GM18499 (cell line): Measurements from ENCODE around the gene PTEN.
"Not testable (repeated sequence)": the region's sequence is repeated elsewhere in the genome, so short reads cannot be mapped to it uniquely, and the experiment has no call there.

ENCODE experiments used
- ATAC-seq: cut with Tn5 transposase; IDR thresholded peaks from one replicate; pipeline ENCODE4 v1.9.1; 2021; ENCODE audit warnings: moderate number of reproducible peaks; ENCODE audit not compliant: insufficient read depth, unreplicated experiment

The PTEN gene

DNA sequence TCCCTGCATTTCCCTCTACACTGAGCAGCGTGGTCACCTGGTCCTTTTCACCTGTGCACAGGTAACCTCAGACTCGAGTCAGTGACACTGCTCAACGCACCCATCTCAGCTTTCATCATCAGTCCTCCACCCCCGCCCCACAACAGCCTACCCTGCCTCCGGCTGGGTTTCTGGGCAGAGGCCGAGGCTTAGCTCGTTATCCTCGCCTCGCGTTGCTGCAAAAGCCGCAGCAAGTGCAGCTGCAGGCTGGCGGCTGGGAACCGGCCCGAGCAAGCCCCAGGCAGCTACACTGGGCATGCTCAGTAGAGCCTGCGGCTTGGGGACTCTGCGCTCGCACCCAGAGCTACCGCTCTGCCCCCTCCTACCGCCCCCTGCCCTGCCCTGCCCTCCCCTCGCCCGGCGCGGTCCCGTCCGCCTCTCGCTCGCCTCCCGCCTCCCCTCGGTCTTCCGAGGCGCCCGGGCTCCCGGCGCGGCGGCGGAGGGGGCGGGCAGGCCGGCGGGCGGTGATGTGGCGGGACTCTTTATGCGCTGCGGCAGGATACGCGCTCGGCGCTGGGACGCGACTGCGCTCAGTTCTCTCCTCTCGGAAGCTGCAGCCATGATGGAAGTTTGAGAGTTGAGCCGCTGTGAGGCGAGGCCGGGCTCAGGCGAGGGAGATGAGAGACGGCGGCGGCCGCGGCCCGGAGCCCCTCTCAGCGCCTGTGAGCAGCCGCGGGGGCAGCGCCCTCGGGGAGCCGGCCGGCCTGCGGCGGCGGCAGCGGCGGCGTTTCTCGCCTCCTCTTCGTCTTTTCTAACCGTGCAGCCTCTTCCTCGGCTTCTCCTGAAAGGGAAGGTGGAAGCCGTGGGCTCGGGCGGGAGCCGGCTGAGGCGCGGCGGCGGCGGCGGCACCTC lies at the start of gene PTEN, which contains the start of gene KLLN:
Gene PTEN, plus strand, starts transcription at position 573 of the 891 bp plus-strand sequence. CDS start 845 bp downstream, outside the sequence.
Gene KLLN, minus strand, starts transcription at position 481 of the 891 bp plus-strand sequence. CDS start 1,046 bp downstream, outside the sequence.
- ATAC-seq, result no peak

DNA sequence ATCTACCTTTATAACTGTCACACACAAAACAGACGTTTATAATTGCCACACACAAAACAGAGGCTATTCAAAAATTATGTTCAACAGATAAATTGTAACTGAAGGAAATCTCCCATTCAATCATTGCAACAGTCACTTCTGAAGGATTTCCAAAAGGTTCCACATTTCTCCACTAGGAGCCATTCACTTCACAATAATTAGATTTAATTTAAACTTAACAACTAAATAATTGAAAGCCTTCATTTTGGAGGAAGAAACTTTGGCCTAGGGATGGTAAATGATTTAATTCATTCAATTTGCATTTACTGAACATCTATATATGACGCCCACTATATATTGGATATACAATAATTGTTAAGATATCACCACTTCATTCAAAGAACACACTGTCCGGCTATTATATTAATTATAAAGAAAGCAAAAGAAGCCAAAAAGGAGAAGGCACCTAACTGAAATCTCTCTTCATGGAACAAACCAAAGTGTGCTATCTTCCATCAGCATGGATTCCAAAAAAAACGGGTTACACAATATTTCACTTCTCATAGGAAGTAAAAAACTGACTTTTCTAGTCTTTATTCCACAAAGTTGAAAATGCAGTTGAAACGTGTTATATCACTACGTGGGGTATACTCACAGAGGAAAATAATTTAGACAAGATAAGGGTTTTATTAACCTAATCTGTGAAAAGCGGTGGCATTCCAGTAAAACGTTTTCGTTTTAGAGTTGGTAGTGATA lies 47.1 kb upstream of the PTEN start:
- ATAC-seq, result no peak

DNA sequence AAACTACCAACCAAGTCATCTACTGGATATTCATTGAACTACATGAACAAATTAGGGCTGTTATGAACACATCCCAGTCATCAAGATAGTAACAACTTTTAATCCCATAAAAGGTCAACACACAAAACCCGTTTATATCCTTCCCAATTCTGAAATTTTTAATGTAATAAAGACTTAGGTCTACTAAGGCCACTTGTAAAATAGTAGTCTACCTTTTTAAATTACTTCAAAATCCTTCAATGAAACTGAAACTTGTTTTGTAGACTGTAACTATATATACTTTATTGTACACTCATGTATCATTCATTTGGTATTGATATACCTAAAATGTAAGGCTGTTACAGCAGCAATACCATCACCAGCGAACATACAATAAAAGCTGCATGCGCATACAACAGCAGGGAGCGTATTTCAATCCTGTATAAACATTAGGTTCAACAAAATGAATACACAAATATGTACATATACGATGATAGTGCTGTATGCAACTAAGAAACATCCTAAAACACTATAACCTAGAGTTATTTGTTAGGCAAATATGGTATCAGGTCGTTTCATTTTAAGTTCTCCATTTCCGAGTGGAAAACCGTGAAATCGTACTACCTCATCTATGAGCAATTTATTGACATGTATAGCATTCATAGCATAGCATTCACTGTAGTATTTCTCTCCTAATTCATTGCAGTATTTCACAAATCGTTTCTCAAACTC lies 46.4 kb upstream of the PTEN start:
- ATAC-seq, result no peak

DNA sequence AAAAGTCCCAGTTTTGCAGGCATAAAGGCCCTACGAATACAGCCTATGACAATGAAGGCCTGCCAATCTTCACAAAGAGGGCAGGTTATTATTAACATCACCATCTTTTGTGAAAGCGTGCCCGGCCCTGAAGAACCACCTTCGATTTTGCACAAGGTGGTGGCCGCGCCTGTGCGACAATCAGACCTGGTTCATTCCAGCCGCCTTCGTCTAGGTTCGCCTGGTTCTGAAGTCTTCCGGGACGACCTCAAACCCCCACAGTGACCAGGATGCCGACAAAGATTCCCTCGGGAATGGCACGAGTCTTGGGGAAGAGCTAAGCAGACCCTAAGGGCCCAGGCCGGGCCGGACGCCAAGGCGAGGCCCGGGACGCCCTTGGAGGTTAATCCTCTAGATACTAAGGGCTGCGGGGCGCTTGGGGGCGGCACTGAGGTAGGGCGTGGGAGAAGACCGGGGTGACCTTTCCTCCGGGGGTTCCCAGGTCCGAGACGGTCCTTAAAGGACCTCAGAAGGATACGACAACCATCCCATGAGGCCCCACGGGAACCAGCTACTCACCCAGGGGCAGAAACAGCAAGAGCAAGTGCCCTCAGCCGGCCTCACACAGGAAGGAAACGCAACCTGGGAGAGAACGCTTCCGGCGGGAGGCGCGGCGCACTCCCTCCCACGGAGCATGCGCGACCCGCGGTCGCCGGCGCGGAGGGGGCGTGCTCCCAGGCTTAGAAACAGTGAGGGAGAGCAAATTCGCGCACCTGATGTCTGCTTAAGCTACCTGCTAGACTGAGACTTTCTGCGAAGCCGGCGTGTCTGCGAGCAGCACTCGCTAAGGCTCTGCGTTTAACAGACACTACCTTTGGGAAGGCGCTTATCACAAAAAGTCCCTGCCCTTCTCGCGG lies 45.6 kb upstream of the PTEN start, which contains the start of gene ATAD1:
Gene ATAD1, minus strand, starts transcription at position 618 of the 896 bp plus-strand sequence. CDS start 3,627 bp downstream, outside the sequence.
- ATAC-seq, result no peak

DNA sequence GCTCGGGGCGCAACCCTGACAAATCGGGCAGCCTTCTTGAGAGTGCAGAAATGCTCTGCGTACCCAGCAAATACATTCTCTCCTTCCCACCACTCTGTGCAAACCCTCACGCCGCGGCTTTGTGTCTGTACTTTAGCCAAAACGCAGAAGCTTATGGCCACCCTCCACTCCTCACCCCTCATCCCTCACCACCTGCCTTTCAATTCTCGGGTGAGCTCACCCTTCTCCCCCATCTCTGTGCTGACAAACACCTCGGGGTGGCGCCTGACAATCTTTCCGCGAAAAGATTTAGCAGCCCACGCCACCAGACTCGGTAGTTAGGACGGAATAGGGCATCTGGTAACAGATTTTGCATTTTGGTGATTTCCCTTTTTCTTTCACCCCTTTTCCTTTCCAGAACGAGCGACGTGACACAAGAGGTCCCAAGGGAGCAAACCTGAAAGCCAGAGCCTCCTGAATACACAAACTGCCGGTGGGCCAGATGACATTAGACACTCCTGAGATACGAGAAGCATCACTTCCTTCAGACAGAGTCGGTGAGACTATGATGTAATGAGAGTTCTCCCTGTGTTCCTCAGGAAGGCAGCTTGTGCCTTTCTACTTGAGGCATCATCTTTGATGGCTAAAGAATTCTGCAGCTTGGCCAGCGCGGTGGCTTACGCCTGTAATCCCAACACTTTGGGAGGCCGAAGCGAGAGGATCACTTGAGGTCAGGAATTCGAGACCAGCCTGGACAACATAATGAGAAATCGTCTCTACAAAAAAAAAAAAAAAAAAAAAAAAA lies 44.7 kb upstream of the PTEN start:
- no peak for ATAC-seq

DNA sequence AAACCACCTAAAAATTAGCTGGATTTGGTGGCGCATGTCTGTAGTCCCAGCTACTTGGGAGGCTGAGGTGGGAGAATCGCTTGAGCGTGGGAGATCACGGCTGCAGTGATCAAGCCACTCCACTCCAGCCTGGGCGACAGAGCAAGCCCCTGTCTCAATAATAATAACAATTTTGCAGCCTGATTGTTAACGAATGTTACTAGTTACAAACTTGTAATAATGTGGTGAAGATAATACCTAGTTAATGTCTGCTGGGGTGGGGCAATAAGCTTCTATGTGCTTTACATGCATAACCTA lies 44.2 kb upstream of the PTEN start:
- ATAC-seq, result no peak

DNA sequence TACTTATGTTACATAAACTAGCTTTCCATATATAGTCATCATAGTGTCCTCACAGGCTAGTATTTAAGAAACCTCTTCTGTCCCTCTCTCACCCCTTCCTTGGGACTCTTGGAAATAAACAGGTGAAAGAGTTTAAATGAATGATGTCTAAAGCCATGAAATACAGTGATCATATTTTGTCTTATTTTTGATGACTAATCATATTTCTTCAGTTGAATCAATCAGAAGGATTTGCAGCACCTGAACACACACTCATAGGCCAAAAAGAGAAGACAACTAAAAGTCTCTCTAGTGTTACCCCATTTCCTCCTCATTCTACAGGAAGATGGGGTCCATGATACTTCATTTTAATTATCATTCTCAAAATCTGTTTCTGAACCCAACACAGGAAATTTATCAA lies 36.8 kb upstream of the PTEN start:
- no peak for ATAC-seq

DNA sequence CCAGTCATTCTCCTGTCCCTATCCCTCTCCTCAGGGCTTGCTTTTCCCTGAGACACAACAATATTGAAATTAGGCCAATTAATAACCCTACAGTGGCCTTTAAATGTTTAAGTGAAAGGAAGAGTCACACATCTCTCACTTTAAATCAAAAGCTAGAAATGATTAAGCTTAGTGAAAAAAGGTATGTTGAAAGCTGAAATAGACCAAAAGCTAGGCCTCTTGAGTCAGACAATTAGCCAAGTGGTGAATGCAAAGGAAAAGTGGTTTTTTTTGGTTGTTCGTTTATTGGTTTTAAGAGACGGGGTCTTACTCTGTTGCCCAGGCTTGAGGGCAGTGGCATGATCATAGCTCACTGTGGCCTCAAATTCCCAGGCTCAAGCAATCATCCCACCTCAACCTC lies 35.7 kb upstream of the PTEN start:
- ATAC-seq, result no peak

DNA sequence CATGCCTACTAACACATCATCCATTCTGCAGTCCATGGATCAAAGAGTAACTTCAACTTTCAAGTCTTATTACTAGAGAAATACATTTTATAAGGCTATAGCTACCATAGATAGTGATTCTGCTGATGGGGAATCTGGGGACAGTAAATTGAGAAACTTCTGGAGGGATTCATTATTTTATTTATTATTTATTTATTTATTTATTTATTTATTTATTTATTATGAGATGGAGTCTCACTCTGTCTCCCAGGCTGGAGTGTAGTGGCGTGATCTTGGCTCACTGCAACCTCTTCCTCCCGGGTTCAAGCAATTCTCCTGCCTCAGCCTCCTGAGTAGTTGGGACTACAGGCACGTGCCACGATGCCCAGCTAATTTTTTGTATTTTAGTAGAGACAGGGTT lies 34.4 kb upstream of the PTEN start:
- ATAC-seq, result not testable (repeated sequence)

DNA sequence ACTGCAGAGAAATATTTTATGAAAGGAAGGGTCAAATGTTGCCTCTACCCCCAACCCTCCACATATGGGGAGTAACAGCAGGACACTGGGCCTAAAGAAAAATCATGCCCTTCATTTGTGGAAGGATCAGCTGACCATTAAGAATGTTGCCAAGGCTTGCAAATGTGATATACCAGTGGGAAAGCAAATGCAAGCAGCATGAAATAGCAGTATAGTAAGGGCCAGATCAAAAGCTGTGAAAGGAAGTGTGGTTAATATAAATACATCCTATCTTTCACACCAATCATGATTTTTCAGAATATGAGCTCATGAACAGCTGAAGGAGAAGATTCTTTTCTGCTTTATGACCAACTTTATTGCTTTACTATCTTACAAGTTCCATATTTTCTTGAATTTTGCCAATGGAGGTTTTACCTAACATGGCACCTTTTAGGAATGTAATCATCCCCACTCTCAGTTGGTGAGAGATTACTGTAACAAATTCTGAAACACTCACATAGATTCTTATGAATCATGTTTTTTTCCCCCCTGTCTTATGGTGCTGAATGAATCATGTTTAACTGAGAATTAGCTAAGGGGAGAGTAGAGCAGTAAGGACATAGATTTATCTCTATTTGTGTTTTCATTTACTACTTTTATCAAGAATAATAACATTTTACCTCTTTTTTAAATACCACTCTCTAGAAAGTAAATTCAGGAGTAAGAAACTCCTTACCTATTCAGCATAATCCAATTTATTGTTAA lies 33.3 kb upstream of the PTEN start:
- no peak for ATAC-seq

DNA sequence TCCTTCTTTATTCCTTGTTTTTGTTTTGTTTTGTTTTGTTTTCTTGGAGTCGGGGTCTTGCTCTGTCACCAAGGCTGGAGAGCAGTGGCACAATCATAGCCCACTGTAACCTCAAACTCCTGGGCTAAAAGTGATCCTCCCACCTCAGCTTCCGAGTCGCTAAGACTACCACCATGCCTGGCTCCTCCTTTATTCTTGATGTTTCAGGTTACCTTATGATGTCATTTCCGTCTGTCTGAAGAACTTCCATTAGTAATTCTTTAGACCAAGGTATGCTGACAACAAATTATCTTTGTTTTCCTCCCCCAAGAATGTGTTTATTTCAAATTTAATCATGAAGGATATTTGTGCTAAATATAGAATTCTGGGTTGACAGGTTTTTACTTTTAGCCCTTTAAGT lies 27.3 kb upstream of the PTEN start:
- ATAC-seq, result no peak

DNA sequence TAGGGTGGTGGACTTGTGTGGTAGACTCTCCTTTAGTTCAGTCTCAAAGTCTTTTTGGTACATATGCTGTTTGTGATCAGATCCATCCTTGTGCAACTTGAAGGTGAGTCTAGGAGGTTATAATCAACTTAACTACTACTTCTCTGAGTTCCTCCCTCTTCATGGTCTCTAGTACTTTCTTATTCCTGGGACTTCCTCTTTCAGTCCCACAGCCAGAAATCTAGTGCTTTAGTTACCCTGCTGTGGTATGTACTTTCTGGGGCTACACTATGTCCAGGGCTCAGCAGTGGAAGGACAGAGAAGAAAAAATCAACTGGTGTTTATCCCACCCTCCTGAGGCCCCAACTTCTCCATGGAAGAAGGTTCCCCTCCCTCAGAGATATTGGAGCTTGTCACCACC lies 26.0 kb upstream of the PTEN start:
- no peak for ATAC-seq

DNA sequence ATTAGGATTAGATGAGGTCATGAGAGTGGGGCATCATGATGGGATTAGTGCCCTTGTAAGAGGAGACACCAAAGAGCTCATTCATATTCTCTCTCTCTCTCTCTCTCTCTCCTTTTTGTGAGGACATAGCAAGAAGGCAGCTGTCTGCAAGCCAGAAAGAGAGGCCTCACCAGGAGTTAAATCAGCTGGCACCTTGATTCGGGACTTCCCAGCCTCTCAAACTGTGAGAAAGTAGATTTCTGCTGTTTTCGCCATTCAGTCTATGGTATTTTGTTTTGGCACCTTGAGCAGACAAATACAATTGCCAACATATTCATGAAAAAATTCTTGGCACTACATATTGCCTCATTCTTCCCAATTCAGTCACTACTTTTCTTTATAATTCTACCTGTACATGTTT lies 24.8 kb upstream of the PTEN start:
- no peak for ATAC-seq

DNA sequence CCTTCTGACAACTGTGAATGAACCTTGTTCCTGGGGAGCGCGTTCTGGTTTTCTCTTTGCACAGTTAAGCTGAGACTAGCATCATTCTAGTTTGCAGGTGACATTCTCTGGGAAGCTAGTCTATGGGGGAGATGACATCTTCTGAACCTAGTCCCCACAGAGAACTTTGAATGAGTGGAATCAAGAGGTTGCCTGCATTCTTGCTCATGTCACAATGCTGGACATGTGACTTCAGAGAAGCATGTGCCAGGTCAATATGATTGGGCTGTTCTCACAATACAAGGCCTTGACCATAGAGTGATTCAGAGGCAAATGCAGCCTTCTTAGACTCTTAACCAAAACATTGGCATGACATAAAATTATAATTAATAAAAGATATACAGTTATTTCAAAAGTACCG lies 22.2 kb upstream of the PTEN start:
- no peak for ATAC-seq

DNA sequence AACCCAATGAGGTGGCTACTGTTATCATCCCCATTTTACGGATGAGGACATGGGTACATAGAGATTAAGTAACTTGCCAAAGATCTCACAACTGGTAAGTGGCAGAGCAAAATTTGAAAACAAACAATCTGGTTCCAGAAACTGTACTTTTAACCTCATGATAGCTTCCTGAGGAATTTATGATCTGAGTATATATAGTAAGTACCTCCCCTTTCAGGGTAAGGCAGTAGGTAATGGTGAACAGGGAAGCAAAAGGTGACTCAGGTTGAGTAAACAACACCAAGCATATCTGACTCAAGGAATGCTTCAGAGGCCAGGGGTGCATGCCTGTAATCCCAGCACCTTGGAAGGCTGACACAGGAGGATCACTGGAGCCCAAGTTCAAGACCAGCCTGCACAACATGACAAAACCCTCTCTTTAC lies 21.2 kb upstream of the PTEN start:
- no peak for ATAC-seq

DNA sequence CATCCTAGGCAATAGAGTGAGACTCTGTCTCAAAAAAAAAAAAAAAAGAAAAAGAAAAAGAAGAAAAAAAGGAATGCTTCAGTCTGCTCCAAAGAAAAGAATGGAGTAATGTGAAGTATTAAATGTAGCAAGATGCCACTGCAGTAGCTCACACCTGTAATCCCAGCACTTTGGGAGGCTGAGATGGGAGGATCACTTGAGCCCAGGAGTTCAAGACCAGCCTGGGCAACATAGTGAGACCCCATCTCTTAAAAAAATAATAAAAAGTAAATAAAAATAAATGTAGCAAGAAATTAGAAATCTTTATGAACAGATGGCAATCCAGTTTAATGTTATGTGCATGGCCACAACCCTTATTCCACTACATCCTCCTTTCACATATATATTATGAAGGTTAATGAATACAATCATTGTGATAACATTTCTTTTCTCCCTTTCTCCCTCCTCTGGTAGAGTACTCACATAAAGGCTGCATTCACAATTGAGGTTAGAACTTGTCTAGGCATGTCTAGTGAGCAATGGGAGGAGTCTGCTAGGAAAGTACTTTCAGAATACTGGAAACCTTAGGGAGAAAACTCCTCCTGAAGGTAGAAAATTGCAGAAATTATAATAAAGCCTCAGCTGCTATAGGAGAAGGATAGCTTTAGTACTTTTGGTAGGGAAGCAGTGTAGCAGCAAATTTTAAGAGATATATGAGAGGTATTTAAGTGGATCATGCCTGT lies 20.5 kb upstream of the PTEN start:
- no peak for ATAC-seq

DNA sequence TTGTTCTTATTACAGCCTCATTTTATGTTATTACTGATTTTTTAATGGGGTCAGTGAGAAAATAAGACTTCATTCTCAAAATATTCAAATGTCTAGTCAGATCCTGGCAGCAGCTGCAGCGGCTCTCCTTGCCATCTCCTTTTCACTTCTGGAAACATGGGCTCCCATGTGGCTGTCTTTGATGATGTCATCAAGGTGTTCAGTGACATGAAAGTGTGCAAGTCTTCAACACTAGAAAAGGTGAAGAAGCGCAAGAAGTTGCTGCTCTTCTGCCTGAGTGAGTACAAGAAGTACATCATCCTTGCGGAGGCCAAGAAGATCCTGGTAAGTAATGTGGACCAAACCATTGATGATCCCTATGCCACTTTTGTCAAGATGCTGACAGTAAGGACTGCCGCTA lies 19.7 kb upstream of the PTEN start:
- ATAC-seq, result no peak
